ENCODE measurements around the gene FAM20A.

Gene FAM20A

DNA sequence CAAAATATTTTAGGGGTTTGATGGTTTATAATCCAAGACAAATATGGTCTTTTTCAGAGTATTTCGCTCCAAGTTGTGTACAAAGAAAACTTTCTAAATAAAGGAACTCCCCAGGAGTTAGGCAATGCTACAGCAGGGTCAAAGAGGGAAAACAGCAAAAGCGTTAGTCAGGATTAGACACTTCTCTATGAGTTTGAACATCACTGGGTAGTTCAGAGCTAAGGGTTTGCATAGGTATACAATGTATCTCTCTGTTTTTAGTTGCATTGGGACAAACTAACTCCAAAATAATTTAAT lies 34.8 kb downstream of the FAM20A start:
- no peak for DNase-seq (ENCODE audit: low read depth in 2 of 2)

DNA sequence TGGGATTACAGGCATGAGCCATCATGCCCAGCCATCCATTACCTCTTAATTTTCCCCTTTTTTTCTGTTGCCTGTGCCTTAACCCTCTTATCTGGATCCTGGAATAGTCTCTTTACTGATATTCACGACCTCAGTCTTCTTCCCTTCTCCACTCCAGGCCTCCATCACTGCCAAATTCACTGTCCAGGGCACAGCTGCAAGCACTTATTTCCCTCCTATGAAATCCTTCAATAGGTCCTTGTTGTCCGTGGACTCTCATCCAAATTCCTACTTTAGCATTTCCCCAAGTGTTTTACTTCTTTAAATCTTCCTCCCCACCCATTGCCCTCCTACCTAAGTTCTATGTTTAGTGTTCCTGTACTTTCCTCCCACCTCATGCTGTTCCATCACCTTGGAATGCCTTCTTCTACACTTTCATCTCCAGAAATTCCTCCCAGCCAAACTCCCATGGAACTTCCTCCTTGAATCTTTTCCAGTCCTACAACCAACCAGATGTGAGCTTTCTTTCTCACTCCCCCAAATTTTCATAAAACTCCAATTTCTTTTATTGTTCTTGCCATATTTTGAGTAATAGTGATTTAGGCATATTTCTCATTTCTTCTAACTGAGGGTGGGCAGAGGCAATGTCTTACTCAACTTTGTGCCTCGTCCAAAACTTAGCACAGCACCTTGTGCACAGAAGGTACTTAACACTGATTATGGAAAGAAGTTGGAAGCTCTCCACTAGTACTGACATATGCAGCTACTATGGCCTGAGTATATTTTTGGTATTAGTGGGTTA lies 35.3 kb downstream of the FAM20A start:
- DNase-seq (ENCODE audit: low read depth in 2 of 2), result no peak

DNA sequence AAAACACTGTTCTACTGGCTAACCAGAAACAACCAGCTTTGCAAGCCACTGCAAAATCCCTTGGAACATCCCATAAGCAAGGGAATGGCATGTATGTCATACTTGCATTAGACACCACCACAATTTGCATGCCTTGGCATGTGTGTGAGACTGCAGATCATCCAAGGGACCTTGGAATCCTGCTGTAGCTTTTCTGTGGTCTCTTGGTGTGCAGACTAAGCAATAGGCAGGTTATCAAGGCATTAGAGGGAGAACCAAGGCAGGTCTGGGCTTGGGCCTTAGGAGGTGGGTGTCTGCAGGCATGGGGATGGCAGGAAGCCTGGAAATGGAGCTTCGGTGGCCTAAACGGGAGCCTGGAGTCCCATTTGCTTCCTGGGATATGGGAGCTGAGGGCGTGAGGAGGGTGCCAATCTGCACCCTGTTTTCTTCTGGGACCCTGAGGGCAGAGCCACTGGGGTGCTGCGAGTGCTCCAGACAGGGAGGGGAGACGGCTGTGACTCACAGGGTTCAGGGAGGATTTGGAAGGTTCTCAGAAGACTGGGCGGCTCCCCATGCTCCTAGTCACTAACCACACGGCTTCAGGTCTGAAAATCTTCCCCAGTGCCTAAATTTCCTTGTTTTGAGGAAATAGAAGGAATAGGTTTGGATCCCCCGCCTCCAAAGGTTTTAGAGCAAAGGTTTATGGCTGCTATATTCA lies 36.6 kb downstream of the FAM20A start:
- DNase-seq (ENCODE audit: low read depth in 2 of 2), result no peak

DNA sequence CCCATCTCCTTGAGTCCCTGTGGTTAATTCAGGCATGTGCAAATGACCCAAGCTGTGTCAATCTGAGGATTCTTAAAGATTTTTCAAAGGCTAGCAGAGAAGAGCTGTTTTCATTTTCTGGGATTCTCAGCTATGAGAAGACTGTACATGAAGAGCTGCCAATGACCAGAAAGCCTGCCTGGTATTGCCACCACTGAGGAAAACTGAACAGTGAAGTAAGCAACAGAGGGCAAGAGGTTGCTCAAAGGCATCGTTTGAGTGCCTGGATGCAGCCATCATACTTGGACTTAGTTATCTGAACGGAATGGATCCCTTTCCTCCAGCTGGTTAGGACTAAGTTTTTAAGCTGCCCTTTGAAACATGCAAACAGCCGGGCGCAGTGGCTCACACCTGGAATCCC lies 38.4 kb downstream of the FAM20A start:
- no peak for DNase-seq (ENCODE audit: low read depth in 2 of 2)

DNA sequence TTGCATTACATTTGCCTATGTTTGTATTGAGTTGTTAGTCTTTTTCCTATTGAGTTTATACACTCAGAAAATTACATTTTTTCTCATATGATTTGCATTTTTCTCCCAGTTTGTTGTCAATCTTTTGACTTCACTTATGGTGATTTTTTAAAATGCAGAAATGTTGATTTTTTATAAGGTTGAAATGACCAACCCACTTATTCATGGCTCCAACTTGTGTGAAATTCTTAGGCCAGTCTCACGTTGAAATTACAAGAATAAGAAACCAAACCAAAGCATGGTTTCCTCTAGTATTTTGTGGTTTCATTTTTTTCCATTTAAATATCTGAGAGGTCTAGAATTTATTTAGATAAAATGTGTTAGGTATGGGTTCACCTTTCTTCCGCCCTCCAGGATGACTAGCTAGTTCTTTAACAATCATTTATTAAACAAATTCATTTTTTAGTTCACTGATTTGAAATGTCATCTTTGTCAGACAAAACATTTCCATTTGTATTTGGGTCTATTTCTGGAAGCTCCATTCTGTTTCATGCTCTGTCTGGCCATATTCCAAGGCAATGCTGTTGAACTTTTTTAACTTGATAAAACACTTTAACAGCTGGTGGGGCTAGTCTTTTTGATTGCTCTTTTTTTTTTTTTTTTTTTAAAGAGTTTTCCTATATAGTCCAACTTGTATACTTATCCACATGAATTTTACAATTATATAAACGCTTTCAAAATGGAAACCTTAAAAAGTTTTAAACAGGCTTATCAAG lies 40.0 kb downstream of the FAM20A start:
- no peak for DNase-seq (ENCODE audit: low read depth in 2 of 2)

DNA sequence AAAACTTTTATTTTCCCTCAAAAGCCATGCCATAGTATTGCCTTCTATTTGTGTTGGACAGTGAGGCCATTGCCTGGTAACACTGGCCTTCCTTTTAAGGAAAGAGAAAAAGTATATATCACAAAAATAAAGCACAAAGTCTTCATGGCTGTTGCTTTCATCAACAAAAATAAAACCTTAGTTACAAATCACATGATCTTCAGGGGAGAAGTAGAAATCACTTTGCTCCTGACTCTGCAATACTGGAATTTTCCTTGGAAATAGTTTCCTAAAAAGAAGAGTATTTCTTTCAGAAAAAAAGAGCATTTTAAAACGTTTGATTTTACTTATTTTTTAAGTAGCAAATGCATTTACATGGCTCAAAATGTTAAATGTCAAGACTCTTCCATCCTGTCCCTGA lies 41.9 kb downstream of the FAM20A start:
- DNase-seq (ENCODE audit: low read depth in 2 of 2), result no peak

DNA sequence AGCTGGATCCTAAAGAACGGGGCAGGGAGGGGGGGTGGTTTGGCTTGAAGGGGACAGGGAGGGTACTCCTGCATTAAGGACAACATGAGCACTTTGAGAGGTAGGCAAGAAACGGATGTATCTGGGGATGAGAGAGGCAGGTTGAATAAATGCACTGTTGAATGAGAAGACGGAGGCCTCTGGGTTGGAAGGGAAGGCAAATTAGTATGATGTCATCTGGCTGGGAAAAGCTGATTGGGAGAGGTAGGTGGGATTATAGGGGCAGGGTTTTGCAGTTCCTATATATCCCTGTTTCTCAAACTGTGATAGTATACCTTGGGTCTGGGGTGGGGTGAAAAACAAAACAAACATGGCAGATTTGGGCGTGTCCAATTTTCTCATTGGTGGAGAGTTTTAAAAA lies 44.6 kb downstream of the FAM20A start:
- DNase-seq (ENCODE audit: low read depth in 2 of 2), result no peak

DNA sequence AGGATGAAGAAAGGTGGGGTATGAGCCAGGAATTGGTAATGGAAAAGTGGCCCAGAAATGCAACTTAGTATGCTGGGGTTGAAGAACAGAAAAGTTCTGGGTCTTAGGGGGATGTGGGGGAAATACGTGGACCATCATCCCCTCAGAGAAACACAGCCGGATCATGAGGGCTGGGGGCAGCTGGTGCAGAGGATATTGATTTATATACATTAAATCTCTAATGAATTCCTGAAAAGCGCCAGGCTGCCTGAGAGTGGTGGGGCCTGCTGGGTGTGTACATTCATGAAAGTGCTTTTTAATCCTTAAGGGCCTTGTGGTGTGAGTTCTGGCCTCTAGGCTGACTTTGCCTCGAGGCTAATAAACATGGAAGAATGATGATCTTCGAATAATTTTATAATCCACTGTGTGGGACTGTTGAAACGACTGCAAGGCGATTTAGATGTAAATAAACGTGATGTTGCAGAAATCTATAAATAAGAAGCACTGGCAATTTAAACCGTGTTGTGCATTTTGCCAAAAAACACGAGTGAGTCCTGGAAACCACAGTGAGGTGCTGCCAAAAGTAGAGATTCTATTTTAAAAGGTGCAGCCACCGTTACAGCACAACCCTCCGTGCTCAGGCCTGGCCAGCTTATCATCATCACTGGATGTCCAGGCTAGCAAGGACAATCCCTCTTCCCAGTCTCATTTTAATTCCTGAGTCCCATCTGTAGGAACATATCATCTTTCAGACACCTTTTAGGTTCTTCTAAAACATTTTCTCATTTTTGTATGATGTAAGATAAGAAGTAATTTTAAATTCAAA lies 56.9 kb downstream of the FAM20A start:
- no peak for DNase-seq (ENCODE audit: low read depth in 2 of 2)

DNA sequence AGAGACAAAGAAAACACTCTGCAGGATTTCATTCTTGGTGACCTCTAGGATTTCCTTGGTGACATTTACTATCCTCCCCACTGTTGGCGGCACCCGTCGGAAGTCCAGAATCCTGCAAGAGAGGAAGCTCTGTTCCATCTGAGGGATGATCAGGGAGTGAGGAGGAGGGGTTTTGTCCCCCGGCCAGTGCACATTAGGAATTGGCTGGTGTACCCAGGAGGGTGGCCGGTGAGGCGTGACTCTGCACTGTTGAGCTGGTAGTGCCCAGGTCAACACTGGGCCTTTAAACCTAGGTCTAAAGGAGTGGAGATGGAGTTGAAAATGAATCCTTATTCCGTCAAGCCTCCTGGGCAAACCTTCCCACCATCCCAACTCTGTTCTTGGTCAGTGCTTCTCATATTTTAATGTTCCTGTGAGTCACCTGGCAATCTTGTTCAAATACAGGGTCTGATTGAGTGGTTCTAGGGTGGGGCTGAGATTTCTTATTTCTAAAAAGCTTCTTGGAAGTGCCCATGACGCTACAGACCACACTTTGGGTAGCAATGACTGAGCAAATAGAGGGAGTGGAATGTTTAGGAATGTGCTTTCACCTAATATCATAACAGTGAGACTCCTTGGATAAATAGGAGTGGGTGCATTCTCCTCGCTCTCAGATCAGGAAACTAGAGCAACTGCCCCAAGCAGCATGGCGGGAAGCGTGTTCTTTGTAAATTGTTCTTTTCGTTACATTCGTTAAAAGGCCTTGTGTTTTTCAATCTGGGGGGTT lies 58.3 kb downstream of the FAM20A start:
- DNase-seq (ENCODE audit: low read depth in 2 of 2), result no peak

DNA sequence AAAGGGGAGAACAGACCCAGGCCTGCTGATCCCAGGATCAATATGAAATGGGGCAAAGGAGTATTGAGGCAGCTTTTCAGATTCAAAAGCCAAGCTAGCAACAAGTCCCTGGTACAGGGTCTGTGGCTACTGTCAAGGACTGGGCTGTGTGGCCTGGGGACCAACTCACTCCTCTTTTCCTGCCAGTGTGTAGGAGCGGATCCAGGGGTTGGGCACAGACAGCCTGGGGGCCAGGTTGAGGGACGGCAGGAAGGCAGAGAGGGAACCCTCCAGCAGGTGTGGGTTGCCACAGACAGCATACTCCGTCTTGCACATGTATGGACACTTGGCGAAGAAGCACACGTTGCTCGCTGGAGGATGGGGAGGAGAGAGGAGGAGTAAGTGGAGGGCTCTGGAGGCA lies 59.4 kb downstream of the FAM20A start:
- no peak for DNase-seq (ENCODE audit: low read depth in 2 of 2)

DNA sequence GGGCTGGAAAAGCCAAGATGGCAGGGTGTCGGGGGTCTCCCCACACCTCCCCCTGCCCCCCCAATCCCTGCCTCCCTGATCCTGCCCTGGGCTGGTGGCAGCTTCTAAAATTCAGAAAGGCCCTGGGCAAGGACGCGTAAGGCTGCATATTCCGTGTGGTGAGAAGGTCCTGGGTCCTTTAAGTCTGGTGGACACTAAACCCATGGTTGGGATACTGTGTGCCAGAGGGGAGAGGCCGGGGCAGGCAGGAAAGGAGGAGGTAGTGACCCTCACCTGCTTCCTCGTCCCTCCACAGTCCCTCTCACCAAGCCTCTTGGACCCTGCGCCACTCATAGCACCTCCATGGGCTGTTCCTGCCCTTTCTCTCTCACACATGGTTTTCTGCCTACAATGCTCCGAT lies 60.2 kb downstream of the FAM20A start:
- DNase-seq (ENCODE audit: low read depth in 2 of 2), result no peak

DNA sequence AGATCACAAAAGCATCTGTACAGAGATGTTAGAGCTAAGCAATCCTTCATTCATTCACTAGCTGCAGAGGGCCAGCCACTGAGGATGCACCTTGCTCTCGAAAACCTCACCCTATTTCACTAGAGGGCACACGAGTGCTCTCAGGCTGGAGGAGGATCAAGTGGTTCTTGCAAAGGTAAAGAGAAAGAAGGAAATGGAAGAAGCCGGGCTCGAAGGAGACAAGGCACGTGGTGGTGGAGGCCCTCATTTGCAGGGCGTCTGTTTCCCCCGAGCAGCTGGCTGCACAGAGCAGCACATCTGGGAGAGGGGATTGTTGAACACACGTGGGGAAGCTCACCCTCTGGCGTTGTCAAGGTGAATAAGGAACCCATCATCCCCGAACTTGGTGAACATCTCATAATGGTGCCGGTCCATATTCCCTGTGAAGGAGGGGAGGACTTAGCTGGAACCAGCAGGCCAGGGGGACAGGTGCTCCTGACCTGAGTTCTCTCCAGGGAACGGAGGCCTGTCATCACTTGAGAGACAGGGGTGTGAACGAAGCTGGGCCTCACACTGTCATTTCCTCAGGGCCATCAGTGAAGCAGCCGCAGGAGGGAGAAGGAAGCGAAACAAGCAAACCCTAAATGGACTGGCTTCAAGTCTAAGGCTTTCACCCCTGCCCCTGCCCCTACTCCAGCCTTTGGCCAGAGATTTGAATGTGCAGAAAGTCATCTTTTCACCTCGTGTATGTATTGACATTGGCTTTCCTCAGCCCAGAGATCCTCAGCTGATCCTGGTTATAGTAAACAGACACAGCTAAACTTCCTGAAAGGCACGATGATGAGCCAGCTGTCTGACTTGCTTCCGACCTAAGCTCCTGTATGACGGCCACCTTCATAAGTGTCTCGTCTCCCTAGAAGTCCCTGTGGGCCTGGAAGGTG lies 61.4 kb downstream of the FAM20A start:
- no peak for DNase-seq (ENCODE audit: low read depth in 2 of 2)

DNA sequence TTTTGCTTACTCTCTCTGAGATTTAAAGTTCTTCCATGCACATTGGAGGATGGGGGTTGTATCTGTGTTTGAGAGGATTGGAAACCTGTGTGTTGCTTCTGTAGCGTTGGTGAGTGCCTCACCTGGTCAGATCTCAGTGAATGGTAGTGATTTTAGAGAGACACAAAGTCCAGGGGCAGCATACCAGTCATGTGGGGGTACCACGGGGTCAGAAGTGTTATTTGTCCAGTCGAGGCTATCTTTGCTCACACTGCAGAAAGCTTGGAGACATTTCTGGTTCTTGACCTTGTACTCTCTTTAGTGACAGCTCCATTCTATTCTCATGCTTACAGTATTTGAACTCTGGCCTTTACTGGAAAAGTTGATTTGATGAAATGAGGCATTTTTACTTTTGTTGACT lies 65.2 kb downstream of the FAM20A start:
- DNase-seq (ENCODE audit: low read depth in 2 of 2), result no peak

DNA sequence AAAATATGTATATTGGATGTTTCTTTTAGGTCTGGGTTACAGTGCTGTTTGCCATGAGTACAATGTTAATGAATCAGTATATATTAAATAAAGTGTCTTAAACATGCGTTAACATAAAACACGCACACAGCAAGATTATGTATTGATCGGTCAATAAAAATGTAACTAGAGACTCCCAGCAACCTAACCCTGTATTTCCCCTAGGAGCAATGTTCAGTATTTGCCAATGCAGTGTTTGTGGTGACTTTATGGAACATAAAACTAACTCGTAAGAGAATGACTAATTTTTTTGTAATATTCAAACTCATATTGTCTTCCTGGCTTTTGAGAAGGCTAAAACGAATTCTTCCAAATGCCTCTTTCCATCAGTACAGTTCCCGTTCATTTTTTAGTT lies 66.5 kb downstream of the FAM20A start:
- no peak for DNase-seq (ENCODE audit: low read depth in 2 of 2)

DNA sequence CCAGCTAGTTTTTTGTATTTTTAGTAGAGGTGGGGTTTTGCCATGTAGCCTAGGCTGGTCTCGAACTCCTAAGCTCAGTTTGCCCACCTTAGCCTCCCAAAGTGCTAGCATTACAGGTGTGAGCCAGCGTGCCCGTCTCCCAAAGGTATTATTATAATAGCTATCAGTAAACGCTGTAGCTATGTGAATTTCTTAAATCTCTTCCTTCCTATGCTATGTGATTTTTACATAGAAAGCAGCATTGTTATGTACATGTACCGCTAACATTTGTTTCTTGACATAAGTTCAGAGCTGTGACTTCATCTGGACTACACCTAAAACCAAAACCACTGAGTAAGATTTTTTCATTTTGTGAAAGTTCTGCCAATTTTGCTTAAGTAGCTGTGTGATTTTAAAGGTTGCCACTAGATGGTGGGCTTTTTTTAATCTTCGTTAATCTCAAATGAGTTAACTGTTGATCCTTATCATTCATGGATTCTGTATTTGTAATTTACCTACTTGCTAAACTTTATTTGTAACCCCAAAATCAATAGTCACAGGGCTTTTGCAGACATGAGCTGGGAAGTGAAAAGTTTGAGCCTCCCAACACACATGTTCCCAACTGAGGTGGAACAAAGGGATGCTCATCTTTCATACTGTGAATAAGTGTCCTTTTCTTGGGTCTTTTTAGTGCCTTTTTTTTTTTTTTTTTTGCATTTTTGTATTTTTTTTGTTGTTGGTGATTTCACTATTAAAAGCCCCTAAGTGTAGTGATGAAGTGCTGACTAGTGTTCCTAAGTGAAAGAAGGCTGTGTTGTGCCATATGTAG lies 67.1 kb downstream of the FAM20A start:
- peak in 1 of 2 experiments; percentile 32 for DNase-seq (ENCODE audit: low read depth in 2 of 2)

DNA sequence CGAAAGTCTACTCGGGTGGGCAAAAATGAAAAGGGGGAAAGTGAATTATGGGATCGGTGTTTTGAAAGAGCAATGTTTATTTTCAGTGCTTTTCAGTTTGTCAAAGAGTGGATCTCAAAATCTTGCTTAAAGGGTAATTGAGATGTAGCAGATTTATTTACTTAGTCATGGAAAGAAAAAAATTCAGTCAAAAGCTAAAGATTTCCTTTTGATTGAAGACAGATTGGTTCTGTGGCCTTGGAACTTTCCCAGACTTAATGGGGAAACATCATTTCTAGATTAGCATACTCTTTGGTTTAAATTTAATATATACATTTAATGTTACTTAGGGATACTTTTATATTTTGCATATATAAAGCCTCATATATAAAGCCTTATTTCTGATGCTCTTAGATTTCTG lies 68.3 kb downstream of the FAM20A start:
- no peak for DNase-seq (ENCODE audit: low read depth in 2 of 2)

DNA sequence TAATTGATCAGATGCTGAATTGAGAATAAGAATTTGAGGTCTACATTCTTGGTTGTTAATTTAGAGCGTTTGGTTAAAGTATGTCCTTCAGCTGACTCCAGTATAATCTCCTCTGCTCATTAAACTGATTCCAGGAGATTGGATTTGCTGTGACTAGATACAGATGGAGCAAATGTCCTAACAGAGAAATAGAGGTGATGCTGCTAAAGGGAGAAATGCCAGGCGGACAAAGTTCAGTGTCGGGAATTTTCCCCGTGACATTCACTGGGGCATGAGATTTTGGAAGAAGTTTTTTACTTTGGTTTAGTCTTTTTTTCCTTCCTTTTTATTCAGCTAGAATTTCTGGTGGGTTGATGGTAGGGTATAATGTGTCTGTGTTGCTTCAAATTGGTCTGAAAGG lies 69.9 kb downstream of the FAM20A start:
- no peak for DNase-seq (ENCODE audit: low read depth in 2 of 2)

DNA sequence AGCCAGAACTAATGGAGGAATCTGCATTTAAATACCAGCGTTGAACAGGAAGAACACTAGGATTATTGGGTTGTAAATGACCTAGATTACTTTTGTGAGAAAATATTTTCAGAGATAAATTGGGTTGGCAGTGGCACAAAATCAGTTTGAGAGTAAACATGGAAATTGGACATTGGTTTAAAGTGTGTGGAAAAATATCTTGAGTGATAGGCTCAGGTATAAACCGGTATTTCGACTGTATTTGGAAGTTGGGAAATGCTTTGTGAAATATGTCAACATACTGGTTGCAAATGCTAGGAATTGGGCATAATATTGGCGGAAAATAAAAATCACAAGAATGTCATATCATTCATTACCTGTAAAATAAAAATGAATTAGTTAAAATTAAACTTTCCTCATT lies 73.9 kb downstream of the FAM20A start:
- DNase-seq (ENCODE audit: low read depth in 2 of 2), result no peak

DNA sequence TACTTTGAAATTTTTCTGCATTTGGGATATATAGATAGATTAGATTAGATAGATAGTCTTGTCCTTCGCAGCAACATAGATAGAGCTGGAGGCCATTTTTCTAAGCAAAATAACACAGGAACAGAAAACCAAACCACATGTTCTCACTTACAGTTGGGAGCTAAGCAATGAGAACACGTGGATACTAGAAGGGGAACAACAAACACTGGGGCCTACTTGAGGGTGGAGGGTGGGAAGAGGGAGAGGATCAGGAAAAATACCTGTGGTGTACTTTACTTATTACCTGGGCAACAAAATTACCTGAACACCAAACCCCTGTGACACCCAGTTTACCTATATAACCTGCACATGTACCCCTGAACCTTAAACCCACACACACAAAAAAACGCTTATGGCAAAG lies 74.6 kb downstream of the FAM20A start:
- DNase-seq (ENCODE audit: low read depth in 2 of 2), result no peak

DNA sequence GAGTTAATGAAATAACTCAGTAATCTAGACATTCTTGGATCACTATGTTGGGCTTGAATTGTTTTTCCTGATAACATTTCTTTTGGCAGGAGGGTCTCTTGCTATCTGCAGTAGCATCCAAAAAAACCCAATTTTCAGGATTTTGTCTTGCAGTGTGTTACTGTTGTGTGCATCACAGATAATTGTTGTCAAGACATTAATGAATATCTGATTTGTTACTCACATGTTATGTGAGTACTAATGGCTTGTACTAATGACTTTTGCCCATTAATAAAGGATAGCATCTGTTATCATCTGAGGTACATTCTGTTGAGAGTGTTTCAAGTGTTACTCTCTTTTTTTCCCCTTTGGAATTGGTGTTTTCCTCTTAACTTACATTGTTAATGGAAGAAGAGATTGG lies 78.9 kb downstream of the FAM20A start:
- DNase-seq (ENCODE audit: low read depth in 2 of 2), result no peak

Data from fibroblast of skin of left biceps (primary cell).